Transverse colon (tissue), 3 donors: ENCODE measurements around the gene STK32A.

ENCODE experiments used
- POLR2A ChIP-seq: fragments of 450-650 bp; IDR thresholded peaks from one replicate; pipeline ENCODE4 v1.6.1; 2016; ENCODE audit warnings: antibody characterized with exemption, mild to moderate bottlenecking, moderate library complexity
- TF ChIP-seq, protein P1 (sequence below), 5 experiments: fragments of 200-600 bp in 3 of 5; fragments of 450-650 bp in 2 of 5; sonication (generic) in 3 of 5; IDR thresholded peaks; 1 replicate in 2 of 5; 2 replicates in 3 of 5; pipeline ENCODE4 v1.5.1; 2016 to 2017; ENCODE audit warnings: antibody characterized with exemption in 5 of 5, inconsistent platforms in 3 of 5, mild to moderate bottlenecking in 2 of 5, moderate library complexity in 1 of 5

DNA sequence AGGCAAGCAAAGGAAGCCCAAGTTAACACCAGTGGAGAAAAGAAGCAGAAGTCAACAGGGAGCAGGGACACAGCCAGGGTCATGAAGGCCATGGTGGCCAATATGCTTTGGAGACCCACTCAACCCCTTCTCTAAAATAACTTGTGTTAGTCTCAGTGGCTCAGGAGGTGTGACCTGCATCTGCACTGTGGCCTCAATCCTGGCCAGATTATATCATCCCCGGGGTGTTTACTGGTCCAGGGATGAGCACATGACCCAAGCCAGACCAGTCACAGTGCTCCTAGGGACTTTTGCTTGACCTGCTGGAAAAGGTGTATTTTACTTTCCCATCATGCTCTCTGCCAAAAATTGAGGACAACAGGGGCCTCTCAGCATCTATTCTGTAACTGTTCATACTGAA is 169.9 kb downstream of the STK32A start:
- no peak for TF ChIP-seq POLR2A
- TF ChIP-seq, protein P1, sequence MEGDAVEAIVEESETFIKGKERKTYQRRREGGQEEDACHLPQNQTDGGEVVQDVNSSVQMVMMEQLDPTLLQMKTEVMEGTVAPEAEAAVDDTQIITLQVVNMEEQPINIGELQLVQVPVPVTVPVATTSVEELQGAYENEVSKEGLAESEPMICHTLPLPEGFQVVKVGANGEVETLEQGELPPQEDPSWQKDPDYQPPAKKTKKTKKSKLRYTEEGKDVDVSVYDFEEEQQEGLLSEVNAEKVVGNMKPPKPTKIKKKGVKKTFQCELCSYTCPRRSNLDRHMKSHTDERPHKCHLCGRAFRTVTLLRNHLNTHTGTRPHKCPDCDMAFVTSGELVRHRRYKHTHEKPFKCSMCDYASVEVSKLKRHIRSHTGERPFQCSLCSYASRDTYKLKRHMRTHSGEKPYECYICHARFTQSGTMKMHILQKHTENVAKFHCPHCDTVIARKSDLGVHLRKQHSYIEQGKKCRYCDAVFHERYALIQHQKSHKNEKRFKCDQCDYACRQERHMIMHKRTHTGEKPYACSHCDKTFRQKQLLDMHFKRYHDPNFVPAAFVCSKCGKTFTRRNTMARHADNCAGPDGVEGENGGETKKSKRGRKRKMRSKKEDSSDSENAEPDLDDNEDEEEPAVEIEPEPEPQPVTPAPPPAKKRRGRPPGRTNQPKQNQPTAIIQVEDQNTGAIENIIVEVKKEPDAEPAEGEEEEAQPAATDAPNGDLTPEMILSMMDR (IDR thresholded peaks at IDR 0.05) = no peak
